ENCODE results near the gene EML1. TPM values are rescaled to one million over a fixed set of nuclear protein-coding genes. Genes with fewer than 3 reads are reported as not detected.

The EML1 gene
- total and polyA plus RNA-seq, 2 of the 13 experiments (the other 11 are each of a cell fraction or from before 2014, with no cell fraction given): 0.59 to 1.7 TPM

DNA sequence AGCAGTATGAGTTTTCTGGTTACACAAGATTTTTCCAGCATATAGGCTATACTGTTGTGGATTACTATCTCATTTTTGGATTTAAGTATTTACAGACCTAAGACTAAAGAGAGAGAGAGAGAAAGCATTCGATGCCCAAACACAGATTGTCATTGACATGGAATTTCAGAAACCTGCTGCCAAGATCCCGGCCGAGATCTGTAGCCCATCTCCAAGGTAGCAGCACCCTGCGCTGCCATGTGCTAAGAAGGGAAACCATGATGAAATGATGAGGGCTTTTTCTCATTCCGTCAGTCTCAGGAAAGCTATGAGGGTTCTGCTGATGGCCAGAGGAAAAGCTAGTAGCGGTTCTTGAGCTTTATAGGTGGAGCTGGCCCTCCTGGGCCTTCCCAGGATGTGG is 136.4 kb downstream of the EML1 start (continued):
- no peak for TF ChIP-seq ATF6 (CRISPR knock-in tag; conservative IDR thresholded peaks at IDR 0.05)
- TF ChIP-seq TARDBP (CRISPR knock-in tag; IDR thresholded peaks at IDR 0.05): no peak
- no peak for TF ChIP-seq ZNF607 (CRISPR knock-in tag; IDR thresholded peaks at IDR 0.05; ENCODE audit: borderline replicate concordance)

- Histone ChIP-seq H3K9me3 (ENCODE audit: low read length) (no peaks in the 10 kb centered on the region), H3K4me2 (ENCODE audit: low read depth, low read length) (no peak overlapping the region), H3K27ac (ENCODE audit: extremely low read length, insufficient read depth, low read length) (no peak overlapping the region), H3K36me3 (replicated peaks in 1 of 2; ENCODE audit: control insufficient read depth in 1 of 2, insufficient read depth in 2 of 2, low read length in 2 of 2) (no peaks in the 10 kb centered on the region), H3K9ac (ENCODE audit: insufficient read depth, low read depth, low read length) (no peak overlapping the region), H3K27me3 (ENCODE audit: control insufficient read depth in 1 of 2, insufficient read depth in 2 of 2, low read length in 2 of 2) (no peaks in the 10 kb centered on the region), H2AFZ (ENCODE audit: low read length) (no peak overlapping the region), H3K4me1 (ENCODE audit: insufficient read depth, low read length) (peaks cover 2% of the 10 kb centered on the region; the same call in 1 of the 2 replicates), H3K79me2 (ENCODE audit: insufficient read depth, low read length) (no peaks in the 10 kb centered on the region), H3K4me3 (replicated peaks in 1 of 3; ENCODE audit: insufficient read depth in 1 of 3, low read depth in 2 of 3, low read length in 3 of 3) (no peak overlapping the region), H4K20me1 (ENCODE audit: insufficient read depth, low read length) (no peaks in the 10 kb centered on the region)
- ChIA-PET POLR2A (no interaction called here), CTCF (ENCODE audit: low intra/inter-chr PET ratio, low total read pairs) (no interaction called here)
- DNase-seq (ENCODE audit: low spot score) (no peak), ATAC-seq (no peak), FAIRE-seq (no peak)
- 64% methylated on average over 6 of the region's 6 CpGs for WGBS (ENCODE audit: low lambda C conversion rate)
- BruUV-seq (replicated peaks): no TSS peak
- intact Hi-C loops (cut with micrococcal nuclease; ENCODE audit: unreplicated experiment): no loop called here
- peak; percentile 83 for TF ChIP-seq LCORL (IDR thresholded peaks at IDR 0.05)
- no peak for TF ChIP-seq LCORL (CRISPR knock-in tag; IDR thresholded peaks at IDR 0.05)
- no peak for TF ChIP-seq NR2F2 (IDR thresholded peaks at IDR 0.05; ENCODE audit: borderline replicate concordance, low read depth)
- in situ Hi-C loops (cut with HindIII; ENCODE audit: extremely low pct_ligation_motif_present, low pct_unique_long_range_greater_than_20kb): no loop called here
These were observed 137.4 kb downstream of the EML1 start for GRCh38 chr14:99930420-99931274.
